ENCODE data around the gene RSRP1.

The RSRP1 gene

GRCh38 chr1:25219661-25220251 lies 27.5 kb downstream of the RSRP1 start:
- DNase-seq (ENCODE audit: low read depth in 2 of 2, low spot score in 1 of 2) = no peak

- DNase-seq (ENCODE audit: low read depth in 2 of 2, low spot score in 1 of 2) = no peak
These were observed 29.5 kb downstream of the RSRP1 start for GRCh38 chr1:25217598-25218232.

- no peak for DNase-seq (ENCODE audit: low read depth in 2 of 2, low spot score in 1 of 2)
These were observed 30.2 kb downstream of the RSRP1 start for GRCh38 chr1:25217015-25217414.

GRCh38 chr1:25216123-25216522 lies 31.1 kb downstream of the RSRP1 start:
- no peak for DNase-seq (ENCODE audit: low read depth in 2 of 2, low spot score in 1 of 2)

- DNase-seq (ENCODE audit: low read depth in 2 of 2, low spot score in 1 of 2) = no peak
These were observed 34.5 kb downstream of the RSRP1 start for GRCh38 chr1:25212725-25213124.

DNA sequence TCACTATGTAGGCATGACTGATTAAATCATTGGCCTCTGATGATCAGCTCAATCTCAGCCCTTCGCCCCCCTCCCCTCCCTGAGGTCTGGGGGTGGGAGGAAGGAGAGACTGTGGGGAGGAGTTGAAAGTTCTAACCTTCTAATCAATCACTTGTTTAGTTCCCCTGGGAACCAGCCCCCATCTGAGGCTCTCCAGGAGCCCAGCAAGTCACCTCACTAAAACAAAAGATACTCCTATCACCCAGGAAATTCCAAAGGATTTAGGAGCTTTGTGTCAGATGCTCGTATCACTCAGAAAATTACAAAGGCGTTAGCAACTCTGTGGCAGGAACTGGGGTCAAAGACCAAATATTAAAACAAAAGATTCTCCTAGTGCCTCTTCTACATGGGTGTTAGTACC lies 36.5 kb downstream of the RSRP1 start:
- no peak for DNase-seq (ENCODE audit: low read depth in 2 of 2, low spot score in 1 of 2)

- no peak for DNase-seq (ENCODE audit: low read depth in 2 of 2, low spot score in 1 of 2)
These were observed 37.7 kb downstream of the RSRP1 start for GRCh38 chr1:25209516-25209915.

GRCh38 chr1:25208561-25209222 lies 38.6 kb downstream of the RSRP1 start:
- DNase-seq (ENCODE audit: low read depth in 2 of 2, low spot score in 1 of 2) = no peak

- DNase-seq (ENCODE audit: low read depth in 2 of 2, low spot score in 1 of 2) = no peak
These were observed 39.2 kb downstream of the RSRP1 start for GRCh38 chr1:25208092-25208491.

GRCh38 chr1:25206201-25206600 lies 41.1 kb downstream of the RSRP1 start:
- DNase-seq (ENCODE audit: low read depth in 2 of 2, low spot score in 1 of 2) = no peak

- DNase-seq (ENCODE audit: low read depth in 2 of 2, low spot score in 1 of 2) = no peak
These were observed 41.5 kb downstream of the RSRP1 start for GRCh38 chr1:25205786-25206185.

DNA sequence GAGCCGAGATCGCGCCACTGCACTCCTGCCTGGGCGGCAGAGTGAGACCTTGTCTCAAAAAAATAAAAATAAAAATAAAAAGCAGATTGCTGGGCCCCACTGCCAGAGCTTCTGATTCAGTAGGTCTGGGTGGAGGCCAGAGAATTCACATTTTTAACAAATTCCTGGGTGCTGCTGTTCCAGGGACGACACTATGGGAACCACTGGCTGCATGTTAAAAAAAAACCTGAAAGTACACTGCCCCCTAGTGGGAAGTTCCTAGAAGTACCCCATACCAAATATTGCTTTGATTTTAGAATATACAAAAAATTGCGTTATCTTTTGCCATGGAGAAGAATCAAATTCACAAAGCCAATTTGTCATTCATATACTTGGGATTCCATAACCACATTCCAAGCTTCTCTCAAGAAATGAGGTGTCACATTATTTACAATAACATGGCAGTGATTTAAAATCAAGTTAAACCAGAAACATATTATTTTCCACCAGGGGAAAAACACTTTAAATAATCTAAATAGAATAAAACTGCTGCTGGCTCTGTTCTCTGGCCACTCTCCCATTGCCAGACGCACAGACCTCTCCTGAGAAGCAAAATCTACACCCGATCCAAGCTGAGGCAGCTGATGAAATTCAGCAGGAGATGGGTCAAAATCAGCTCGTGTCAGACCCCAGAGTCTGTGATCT lies 42.3 kb downstream of the RSRP1 start:
- DNase-seq (ENCODE audit: low read depth in 2 of 2, low spot score in 1 of 2) = no peak

- no peak for DNase-seq (ENCODE audit: low read depth in 2 of 2, low spot score in 1 of 2)
These were observed 46.2 kb downstream of the RSRP1 start for GRCh38 chr1:25201006-25201405.

DNA sequence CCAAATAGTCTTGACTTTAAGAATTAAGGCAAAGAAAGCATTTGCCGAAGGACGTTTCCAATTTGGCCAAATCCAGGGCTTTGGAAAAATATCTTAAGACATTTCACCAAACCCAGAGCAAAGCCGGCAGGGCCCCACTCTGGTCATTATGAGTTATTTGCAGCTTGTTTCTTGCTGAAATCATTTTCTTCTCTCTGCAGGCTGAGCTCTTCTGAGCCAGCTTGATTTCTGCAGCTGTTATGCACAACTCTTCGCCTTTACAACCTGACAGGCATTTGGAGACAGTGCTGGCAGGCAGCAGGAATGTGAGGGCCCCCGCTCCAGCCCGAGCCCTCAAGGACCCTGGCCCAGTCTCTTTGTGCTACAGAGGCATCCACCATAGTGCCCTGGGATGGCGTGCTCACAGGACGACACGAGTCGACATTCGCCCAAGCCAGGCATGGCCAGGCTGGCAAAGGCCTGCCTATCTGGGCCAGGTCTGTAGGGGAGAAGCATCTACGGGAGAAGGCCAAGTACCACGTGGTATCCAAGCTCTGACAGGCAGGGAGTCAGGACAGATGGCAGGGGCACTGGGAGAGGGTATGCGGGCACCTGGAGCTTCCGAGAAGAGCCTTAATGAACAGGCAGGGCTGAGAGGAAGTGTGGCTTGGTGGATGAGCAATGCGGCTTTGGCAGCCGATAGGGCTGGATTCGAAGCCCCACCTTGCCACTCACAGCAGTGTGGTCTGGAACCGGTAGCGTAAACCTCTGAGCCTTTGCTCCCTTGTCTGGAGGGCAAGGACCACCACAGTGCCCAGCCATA lies 47.2 kb downstream of the RSRP1 start:
- DNase-seq (ENCODE audit: low read depth in 2 of 2, low spot score in 1 of 2) = no peak

DNA sequence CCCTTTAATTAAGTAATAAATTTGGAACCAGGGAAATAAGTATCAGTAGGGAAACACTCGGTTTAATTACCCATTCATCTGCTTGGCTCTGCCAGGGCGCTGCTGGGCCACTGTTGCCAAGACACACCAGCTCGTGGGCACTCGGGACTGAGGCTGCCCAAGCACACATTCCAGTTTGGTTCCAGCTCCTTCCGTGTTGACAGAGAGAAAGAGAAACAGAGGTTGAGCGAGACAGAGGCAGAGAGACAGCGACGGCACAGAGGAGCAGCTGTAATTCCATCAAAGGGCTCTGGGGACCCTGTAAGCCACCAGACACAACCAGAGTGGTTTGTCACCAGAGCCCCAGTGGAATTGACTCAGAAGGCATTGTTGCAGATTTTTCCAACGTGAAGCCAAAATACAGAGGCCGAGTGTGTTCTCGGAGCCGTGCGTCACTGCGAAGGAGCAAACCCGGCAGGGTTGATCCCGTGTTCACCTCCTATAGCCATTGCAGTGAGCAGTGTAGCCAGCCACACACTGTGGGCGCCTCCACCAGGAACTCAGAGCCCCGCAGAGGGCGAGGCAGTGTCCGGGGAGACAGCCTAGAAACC lies 48.5 kb downstream of the RSRP1 start:
- no peak for DNase-seq (ENCODE audit: low read depth in 2 of 2, low spot score in 1 of 2)

DNA sequence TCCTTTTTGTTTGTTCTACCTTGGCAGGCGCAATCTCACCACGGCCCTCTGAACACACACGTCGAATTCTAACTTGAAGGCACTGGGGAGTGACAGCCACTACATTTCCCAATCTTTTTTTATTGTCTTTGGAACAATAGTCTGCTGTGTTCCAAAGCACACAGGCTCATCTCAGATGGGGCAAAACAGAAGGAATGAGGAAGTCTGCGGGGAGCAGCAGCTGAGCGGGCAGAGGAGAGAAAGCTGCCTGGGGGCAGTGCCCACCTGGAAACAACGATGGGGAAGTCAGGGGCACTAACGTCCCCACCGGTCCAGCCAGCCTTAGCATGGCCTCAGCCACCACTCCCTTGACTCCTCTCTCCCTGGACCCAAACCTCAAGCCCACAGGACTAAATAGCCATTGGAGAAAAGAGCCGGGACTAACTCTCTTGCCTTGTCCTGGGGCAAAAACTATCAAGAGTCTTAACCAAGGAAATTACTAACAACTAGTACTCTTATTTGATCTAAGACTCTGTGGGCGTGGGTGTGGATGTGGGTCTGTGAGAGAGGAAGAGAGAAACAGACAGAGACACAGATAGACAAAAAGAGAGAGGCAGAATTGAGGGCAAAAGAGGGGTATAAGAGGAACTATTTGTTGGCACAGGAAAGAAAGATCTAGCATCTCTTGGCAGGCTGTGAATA lies 49.1 kb downstream of the RSRP1 start:
- DNase-seq (ENCODE audit: low read depth in 2 of 2, low spot score in 1 of 2) = no peak

DNA sequence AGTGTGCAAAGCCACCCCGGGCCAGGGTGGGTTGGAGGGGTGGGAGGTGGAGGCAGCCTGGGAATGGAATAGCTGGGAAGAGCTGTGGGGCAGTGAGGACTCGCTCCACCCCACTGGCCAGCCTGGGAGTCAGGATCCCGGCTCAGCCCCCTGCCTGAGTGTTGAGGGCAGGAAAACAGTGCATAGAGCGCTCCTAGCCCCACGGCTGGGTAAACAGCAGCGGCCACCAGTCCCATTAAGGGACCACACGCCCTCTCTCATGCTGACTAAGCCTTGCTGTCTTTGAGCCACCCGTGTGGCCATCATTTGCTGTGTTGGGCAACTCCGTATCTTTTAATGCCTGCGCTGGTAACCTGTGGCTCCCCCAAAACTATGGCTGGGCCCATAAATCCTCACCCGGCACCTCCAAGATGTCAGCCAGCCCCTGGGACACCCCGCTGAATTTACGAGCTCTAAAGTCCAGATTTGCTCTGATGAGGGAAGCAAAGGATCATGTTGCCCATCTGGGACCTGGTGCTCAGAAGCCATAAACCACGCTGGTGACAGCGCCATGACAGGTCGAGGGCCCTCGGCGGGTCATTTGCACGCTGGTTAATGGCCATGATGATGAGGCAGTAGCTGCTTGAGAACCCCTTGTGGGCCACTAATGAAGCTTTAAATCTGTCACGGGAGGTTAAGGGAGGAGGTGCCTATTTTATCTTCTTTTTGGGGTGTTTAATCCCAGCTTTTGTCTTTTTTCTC lies 49.8 kb downstream of the RSRP1 start:
- no peak for DNase-seq (ENCODE audit: low read depth in 2 of 2, low spot score in 1 of 2)

- no peak for DNase-seq (ENCODE audit: low read depth in 2 of 2, low spot score in 1 of 2)
These were observed 50.4 kb downstream of the RSRP1 start for GRCh38 chr1:25196830-25197229.

DNA sequence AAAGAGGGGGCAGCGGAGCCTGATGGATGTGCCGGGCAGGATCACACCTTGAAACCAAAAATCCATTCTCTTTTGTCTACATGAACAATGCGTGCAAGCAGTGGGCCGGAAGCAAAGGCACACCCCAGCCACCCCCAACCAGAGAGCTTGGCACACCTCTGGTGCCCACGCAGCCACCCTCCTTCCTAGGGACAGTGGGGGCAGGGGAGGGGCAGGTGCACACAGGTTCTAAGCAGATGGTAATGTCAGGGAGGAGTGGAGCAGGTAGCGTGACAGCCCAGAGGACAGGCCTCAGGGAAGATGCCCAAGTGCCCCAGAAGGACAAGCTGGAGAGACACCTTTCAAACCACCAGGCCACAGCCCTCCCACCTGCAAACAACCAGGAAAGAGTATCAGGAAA lies 51.4 kb downstream of the RSRP1 start:
- no peak for DNase-seq (ENCODE audit: low read depth in 2 of 2, low spot score in 1 of 2)

GRCh38 chr1:25194572-25195020 lies 52.7 kb downstream of the RSRP1 start:
- DNase-seq (ENCODE audit: low read depth in 2 of 2, low spot score in 1 of 2) = no peak

Data from stimulated activated CD8-positive, alpha-beta memory T cell treated with anti-CD3 and anti-CD28 coated beads, Interleukin-4, amount 100 ng/mL, for 4 hours (primary cell).